ENCODE data around the gene DCBLD1. TPM values are rescaled to one million over a fixed set of nuclear protein-coding genes. Genes with fewer than 3 reads are reported as not detected.

The DCBLD1 gene
- total RNA-seq, 1 experiment from 2014 or later: 6.1 TPM

DNA sequence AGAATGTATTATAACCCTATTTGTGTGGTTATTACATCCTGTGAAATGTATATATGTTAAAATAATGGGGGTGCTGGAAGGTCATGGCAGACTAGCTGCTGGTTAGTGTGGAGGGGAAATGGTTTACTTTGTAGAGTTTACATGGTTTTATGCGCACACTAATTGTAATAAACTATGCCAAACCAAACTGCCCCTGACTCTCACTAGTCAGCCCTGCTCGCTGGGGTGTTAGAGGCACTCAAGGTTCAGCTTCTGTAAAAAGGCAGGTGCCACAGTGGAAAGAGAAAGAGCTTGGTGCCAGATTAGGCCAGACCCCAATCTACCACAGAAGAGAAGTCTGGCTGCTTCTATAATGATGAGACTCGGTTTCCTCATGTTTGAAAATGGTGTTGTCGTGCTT is 67.1 kb downstream of the DCBLD1 start:
- peaks cover 41% of the 10 kb centered on the region for H3F3A ChIP-seq (ENCODE audit: insufficient read depth, low read depth)
- 0 out of 2 replicates have a peak, but pooled peaks cover 8% of the 10 kb centered on the region for H3K36me3 ChIP-seq (ENCODE audit: low read depth)
- no peaks in the 10 kb centered on the region for H3K79me2 ChIP-seq (ENCODE audit: low read depth)
- H3K4me2 ChIP-seq: peak overlapping the region; percentile 61
- intact Hi-C loops (cut with micrococcal nuclease; ENCODE audit: unreplicated experiment): loop anchor here (1.0 kb wide), 1 partner anchor 100 kb away; no protein-coding TSS in a partner anchor
- no peaks in the 10 kb centered on the region for H3K27me3 ChIP-seq (ENCODE audit: insufficient read depth, low read depth)
- no peak overlapping the region for H2AFZ ChIP-seq
- H3K27ac ChIP-seq: peak overlapping the region; percentile 36; the same call in 1 of the 2 replicates
- ChIA-PET POLR2A (ENCODE audit: unreplicated experiment) (no interaction called here), CTCF (no interaction called here)
- H3K4me3 ChIP-seq: no peak overlapping the region
- peaks cover 63% of the 10 kb centered on the region for H3K4me1 ChIP-seq (replicated peaks; ENCODE audit: insufficient read depth)
- H4K20me1 ChIP-seq (ENCODE audit: insufficient read depth): no peaks in the 10 kb centered on the region
- DNase-seq: no peak
- TF ChIP-seq EZH2 (IDR thresholded peaks at IDR 0.05; ENCODE audit: low read depth) (no peak), CTCF (conservative IDR thresholded peaks at IDR 0.05) (no peak)
- BruUV-seq (replicated peaks): no TSS peak
- no peaks in the 10 kb centered on the region for H3K9me3 ChIP-seq (ENCODE audit: insufficient read depth, low read depth)
- no peaks in the 10 kb centered on the region for H3K9me2 ChIP-seq (ENCODE audit: insufficient read depth)

GRCh38 chr6:117550078-117550600 is 67.7 kb downstream of the DCBLD1 start:
- Histone ChIP-seq H3K36me3 (ENCODE audit: low read depth) (0 out of 2 replicates have a peak, but pooled peaks cover 8% of the 10 kb centered on the region), H3K79me2 (ENCODE audit: low read depth) (no peaks in the 10 kb centered on the region), H3K27ac (peak overlapping the region; percentile 36; the same call in 1 of the 2 replicates), H2AFZ (no peak overlapping the region), H3K4me2 (peak overlapping the region; percentile 61), H4K20me1 (ENCODE audit: insufficient read depth) (no peaks in the 10 kb centered on the region), H3F3A (ENCODE audit: insufficient read depth, low read depth) (peaks cover 36% of the 10 kb centered on the region), H3K4me3 (no peak overlapping the region), H3K27me3 (ENCODE audit: insufficient read depth, low read depth) (no peaks in the 10 kb centered on the region), H3K9me3 (ENCODE audit: insufficient read depth, low read depth) (no peaks in the 10 kb centered on the region), H3K4me1 (replicated peaks; ENCODE audit: insufficient read depth) (peaks cover 60% of the 10 kb centered on the region), H3K9me2 (ENCODE audit: insufficient read depth) (no peaks in the 10 kb centered on the region)
- ChIA-PET POLR2A (ENCODE audit: unreplicated experiment) (no interaction called here), CTCF (no interaction called here)
- intact Hi-C loops (cut with micrococcal nuclease; ENCODE audit: unreplicated experiment): loop anchor here (1.0 kb wide), 1 partner anchor 101 kb away; no protein-coding TSS in a partner anchor
- peak in 1 of 2 experiments; percentile 79 for DNase-seq
- TF ChIP-seq CTCF (conservative IDR thresholded peaks at IDR 0.05): no peak
- no peak for TF ChIP-seq EZH2 (IDR thresholded peaks at IDR 0.05; ENCODE audit: low read depth)
- no TSS peak for BruUV-seq (replicated peaks)

GRCh38 chr6:117550618-117551242 is 68.3 kb downstream of the DCBLD1 start:
- H3K9me3 ChIP-seq (ENCODE audit: insufficient read depth, low read depth): no peaks in the 10 kb centered on the region
- TF ChIP-seq EZH2 (IDR thresholded peaks at IDR 0.05; ENCODE audit: low read depth): no peak
- intact Hi-C loops (cut with micrococcal nuclease; ENCODE audit: unreplicated experiment): loop anchor here (1.0 kb wide), 1 partner anchor 101 kb away; no protein-coding TSS in a partner anchor
- H4K20me1 ChIP-seq (ENCODE audit: insufficient read depth): no peaks in the 10 kb centered on the region
- no peaks in the 10 kb centered on the region for H3K27me3 ChIP-seq (ENCODE audit: insufficient read depth, low read depth)
- no TSS peak for BruUV-seq (replicated peaks)
- CTCF ChIA-PET: no interaction called here
- no peak for DNase-seq
- no peak overlapping the region for H3K27ac ChIP-seq
- 0 out of 2 replicates have a peak, but pooled peaks cover 8% of the 10 kb centered on the region for H3K36me3 ChIP-seq (ENCODE audit: low read depth)
- H3K4me3 ChIP-seq: no peak overlapping the region
- H3K79me2 ChIP-seq (ENCODE audit: low read depth): no peaks in the 10 kb centered on the region
- H3K4me2 ChIP-seq: peak overlapping the region; percentile 61
- POLR2A ChIA-PET (ENCODE audit: unreplicated experiment): no interaction called here
- no peak overlapping the region for H2AFZ ChIP-seq
- peaks cover 36% of the 10 kb centered on the region for H3F3A ChIP-seq (ENCODE audit: insufficient read depth, low read depth)
- H3K4me1 ChIP-seq (replicated peaks; ENCODE audit: insufficient read depth): peaks cover 60% of the 10 kb centered on the region
- H3K9me2 ChIP-seq (ENCODE audit: insufficient read depth): no peaks in the 10 kb centered on the region
